ENCODE measurements around the gene LGALS3BP.
"Not testable (repeated sequence)": the region's sequence is repeated elsewhere in the genome, so short reads cannot be mapped to it uniquely, and the experiment has no call there.

LGALS3BP gene

GRCh38 chr17:79023886-79024771, 44.4 kb upstream of the LGALS3BP start, which contains the start of gene C1QTNF1:
Gene C1QTNF1 (plus strand): TSS chr17:79024169. CDS start chr17:79043969, 19,800 bp downstream.
- H4K91ac ChIP-seq (ENCODE audit: low read depth, low read length) = peak within 1 kb of the TSS; percentile 21
- no peaks in the 10 kb centered on the region for H3K36me3 ChIP-seq (ENCODE audit: control insufficient read depth in 1 of 2, insufficient read depth in 2 of 2, low read length in 2 of 2)
- H3K4ac ChIP-seq (ENCODE audit: low read depth, low read length) = no peak within 1 kb of the TSS
- peaks cover 21% of the 10 kb centered on the region for H3K79me1 ChIP-seq (ENCODE audit: low read length)
- H3K4me3 ChIP-seq (ENCODE audit: low read depth, low read length) = peak within 1 kb of the TSS; percentile 63
- H3K27me3 ChIP-seq (ENCODE audit: insufficient read depth, low read length) = peaks cover 13% of the 10 kb centered on the region
- H3K14ac ChIP-seq (ENCODE audit: low read length) = no peak within 1 kb of the TSS
- H2AFZ ChIP-seq (ENCODE audit: insufficient read depth, low read length, poor library complexity) = peak within 1 kb of the TSS; percentile 9
- H3K4me2 ChIP-seq (ENCODE audit: low read length) = peak within 1 kb of the TSS; percentile 66
- WGBS (ENCODE audit: extremely low coverage, insufficient coverage, insufficient read length) = no CpG with 5 or more reads among the region's 77 CpGs
- no peaks in the 10 kb centered on the region for H3K9me3 ChIP-seq (ENCODE audit: insufficient read depth, low read depth, low read length)
- DNase-seq = peak; percentile 69 to 81
- H4K12ac ChIP-seq (ENCODE audit: low read depth, low read length) = peak within 1 kb of the TSS; percentile 1
- H2BK12ac ChIP-seq (ENCODE audit: low read length) = peak within 1 kb of the TSS; percentile 10
- peaks cover 2% of the 10 kb centered on the region for H3K79me2 ChIP-seq (ENCODE audit: control insufficient read depth, insufficient read depth, low read length, poor library complexity)
- peak within 1 kb of the TSS; percentile 19 for H3K9ac ChIP-seq (ENCODE audit: low read length)
- H3K18ac ChIP-seq (ENCODE audit: low read length) = peak within 1 kb of the TSS; percentile 54
- H4K8ac ChIP-seq (ENCODE audit: low read depth, low read length) = peak within 1 kb of the TSS; percentile 45
- peaks cover 23 to 32% of the 10 kb centered on the region in 2 experiments for H3K4me1 ChIP-seq (ENCODE audit: control insufficient read depth in 1 of 2, insufficient read depth in 2 of 2, low read length in 2 of 2)
- H2BK5ac ChIP-seq (ENCODE audit: low read depth, low read length, poor library complexity) = no peak within 1 kb of the TSS
- peak within 1 kb of the TSS; percentile 17 for H2AK5ac ChIP-seq (ENCODE audit: low read length)
- H2BK120ac ChIP-seq (ENCODE audit: insufficient read depth, low read length, poor library complexity) = peak within 1 kb of the TSS; percentile 8
- H3K23ac ChIP-seq (ENCODE audit: low read length) = no peak within 1 kb of the TSS
- H3K27ac ChIP-seq (ENCODE audit: low read depth, low read length) = no peak within 1 kb of the TSS

- Histone ChIP-seq H3K79me2 (ENCODE audit: control insufficient read depth, insufficient read depth, low read length, poor library complexity) (peaks cover 2% of the 10 kb centered on the region), H3K18ac (ENCODE audit: low read length) (no peak overlapping the region), H2AFZ (ENCODE audit: insufficient read depth, low read length, poor library complexity) (no peak overlapping the region), H3K4me3 (ENCODE audit: low read depth, low read length) (no peak overlapping the region), H2BK5ac (ENCODE audit: low read depth, low read length, poor library complexity) (no peak overlapping the region), H3K9ac (ENCODE audit: low read length) (no peak overlapping the region), H3K27me3 (ENCODE audit: insufficient read depth, low read length) (peaks cover 13% of the 10 kb centered on the region), H4K8ac (ENCODE audit: low read depth, low read length) (peak overlapping the region; percentile 45), H4K12ac (ENCODE audit: low read depth, low read length) (no peak overlapping the region), H3K9me3 (ENCODE audit: insufficient read depth, low read depth, low read length) (no peaks in the 10 kb centered on the region), H3K23ac (ENCODE audit: low read length) (no peak overlapping the region), H3K4ac (ENCODE audit: low read depth, low read length) (no peak overlapping the region), H2BK12ac (ENCODE audit: low read length) (no peak overlapping the region), H4K91ac (ENCODE audit: low read depth, low read length) (peak overlapping the region; percentile 21), H3K4me1 (ENCODE audit: control insufficient read depth in 1 of 2, insufficient read depth in 2 of 2, low read length in 2 of 2) (peaks cover 24 to 33% of the 10 kb centered on the region in 2 experiments), H3K79me1 (ENCODE audit: low read length) (peaks cover 22% of the 10 kb centered on the region), H3K14ac (ENCODE audit: low read length) (no peak overlapping the region), H2AK5ac (ENCODE audit: low read length) (no peak overlapping the region), H3K4me2 (ENCODE audit: low read length) (no peak overlapping the region), H3K36me3 (ENCODE audit: control insufficient read depth in 1 of 2, insufficient read depth in 2 of 2, low read length in 2 of 2) (no peaks in the 10 kb centered on the region), H3K27ac (ENCODE audit: low read depth, low read length) (no peak overlapping the region), H2BK120ac (ENCODE audit: insufficient read depth, low read length, poor library complexity) (no peak overlapping the region)
- DNase-seq = no peak
- WGBS (ENCODE audit: extremely low coverage, insufficient coverage, insufficient read length) = no CpG with 5 or more reads among the region's 12 CpGs
Measured at GRCh38 chr17:79023180-79023705, 43.5 kb upstream of the LGALS3BP start.

GRCh38 chr17:79022507-79022991, 42.8 kb upstream of the LGALS3BP start:
- H3K36me3 ChIP-seq (ENCODE audit: control insufficient read depth in 1 of 2, insufficient read depth in 2 of 2, low read length in 2 of 2) = no peaks in the 10 kb centered on the region
- H4K12ac ChIP-seq (ENCODE audit: low read depth, low read length) = no peak overlapping the region
- peaks cover 26 to 32% of the 10 kb centered on the region in 2 experiments for H3K4me1 ChIP-seq (ENCODE audit: control insufficient read depth in 1 of 2, insufficient read depth in 2 of 2, low read length in 2 of 2)
- H3K18ac ChIP-seq (ENCODE audit: low read length) = no peak overlapping the region
- no peak overlapping the region for H4K8ac ChIP-seq (ENCODE audit: low read depth, low read length)
- no peak for DNase-seq
- H3K14ac ChIP-seq (ENCODE audit: low read length) = no peak overlapping the region
- no peak overlapping the region for H3K23ac ChIP-seq (ENCODE audit: low read length)
- peak overlapping the region; percentile 31 for H4K91ac ChIP-seq (ENCODE audit: low read depth, low read length)
- peaks cover 2% of the 10 kb centered on the region for H3K79me2 ChIP-seq (ENCODE audit: control insufficient read depth, insufficient read depth, low read length, poor library complexity)
- peaks cover 22% of the 10 kb centered on the region for H3K79me1 ChIP-seq (ENCODE audit: low read length)
- WGBS (ENCODE audit: extremely low coverage, insufficient coverage, insufficient read length) = no CpG with 5 or more reads among the region's 9 CpGs
- no peak overlapping the region for H2AK5ac ChIP-seq (ENCODE audit: low read length)
- H3K4me3 ChIP-seq (ENCODE audit: low read depth, low read length) = no peak overlapping the region
- H3K4ac ChIP-seq (ENCODE audit: low read depth, low read length) = no peak overlapping the region
- no peak overlapping the region for H3K9ac ChIP-seq (ENCODE audit: low read length)
- H2BK5ac ChIP-seq (ENCODE audit: low read depth, low read length, poor library complexity) = no peak overlapping the region
- no peak overlapping the region for H3K27ac ChIP-seq (ENCODE audit: low read depth, low read length)
- no peak overlapping the region for H2BK120ac ChIP-seq (ENCODE audit: insufficient read depth, low read length, poor library complexity)
- H2AFZ ChIP-seq (ENCODE audit: insufficient read depth, low read length, poor library complexity) = no peak overlapping the region
- H2BK12ac ChIP-seq (ENCODE audit: low read length) = no peak overlapping the region
- no peaks in the 10 kb centered on the region for H3K9me3 ChIP-seq (ENCODE audit: insufficient read depth, low read depth, low read length)
- no peak overlapping the region for H3K4me2 ChIP-seq (ENCODE audit: low read length)
- H3K27me3 ChIP-seq (ENCODE audit: insufficient read depth, low read length) = peaks cover 13% of the 10 kb centered on the region

GRCh38 chr17:79021929-79022328, 42.2 kb upstream of the LGALS3BP start:
- H4K12ac ChIP-seq (ENCODE audit: low read depth, low read length); H2BK12ac ChIP-seq (ENCODE audit: low read length); H3K4me2 ChIP-seq (ENCODE audit: low read length); H3K4ac ChIP-seq (ENCODE audit: low read depth, low read length); H3K4me3 ChIP-seq (ENCODE audit: low read depth, low read length); H3K14ac ChIP-seq (ENCODE audit: low read length); DNase-seq; H2AK5ac ChIP-seq (ENCODE audit: low read length); H2AFZ ChIP-seq (ENCODE audit: insufficient read depth, low read length, poor library complexity); H3K9me3 ChIP-seq (ENCODE audit: insufficient read depth, low read depth, low read length); H3K36me3 ChIP-seq (ENCODE audit: control insufficient read depth in 1 of 2, insufficient read depth in 2 of 2, low read length in 2 of 2); H2BK120ac ChIP-seq (ENCODE audit: insufficient read depth, low read length, poor library complexity); H3K79me2 ChIP-seq (ENCODE audit: control insufficient read depth, insufficient read depth, low read length, poor library complexity); H2BK5ac ChIP-seq (ENCODE audit: low read depth, low read length, poor library complexity); H4K91ac ChIP-seq (ENCODE audit: low read depth, low read length); H3K23ac ChIP-seq (ENCODE audit: low read length); H3K18ac ChIP-seq (ENCODE audit: low read length); H4K8ac ChIP-seq (ENCODE audit: low read depth, low read length); H3K27ac ChIP-seq (ENCODE audit: low read depth, low read length); H3K9ac ChIP-seq (ENCODE audit: low read length): not testable (repeated sequence)
- peaks cover 24% of the 10 kb centered on the region for H3K79me1 ChIP-seq (ENCODE audit: low read length)
- WGBS (ENCODE audit: extremely low coverage, insufficient coverage, insufficient read length) = no CpG with 5 or more reads among the region's 2 CpGs
- peaks cover 22 to 26% of the 10 kb centered on the region in 2 experiments for H3K4me1 ChIP-seq (ENCODE audit: control insufficient read depth in 1 of 2, insufficient read depth in 2 of 2, low read length in 2 of 2)
- peaks cover 13% of the 10 kb centered on the region for H3K27me3 ChIP-seq (ENCODE audit: insufficient read depth, low read length)

All from trophoblast cell (in vitro differentiated cells and primary cell).